GM23248 (cell line): ENCODE data around the gene HSD3B7. TPM values are rescaled to one million over a fixed set of nuclear protein-coding genes. Genes with fewer than 3 reads are reported as not detected.

Source experiments
- DNase-seq: peaks from one replicate; pipeline ENCODE4 v3.0.0-alpha.2; 2015
- H2AFZ ChIP-seq: fragments of 200-600 bp; sonication (generic); 2 replicates; pipeline ENCODE4 v1.6.1; 2016; ENCODE audit warnings: antibody characterized with exemption
- H3F3A ChIP-seq: fragments of 200-600 bp; sonication (generic); 2 replicates; pipeline ENCODE4 v1.6.1; 2016; ENCODE audit warnings: mild to moderate bottlenecking, antibody characterized with exemption, mixed run types; ENCODE audit not compliant: insufficient read depth
- H3K27ac ChIP-seq: fragments of 200-600 bp; sonication (generic); 2 replicates; pipeline ENCODE4 v1.5.1; 2016; ENCODE audit warnings: mild to moderate bottlenecking
- H3K27me3 ChIP-seq: fragments of 200-600 bp; sonication (generic); replicated peaks from 2 replicates; pipeline ENCODE4 v1.6.1; 2016; ENCODE audit warnings: mild to moderate bottlenecking; ENCODE audit not compliant: insufficient read depth
- H3K36me3 ChIP-seq: fragments of 200-600 bp; sonication (generic); 2 replicates; pipeline ENCODE4 v1.6.1; 2016; ENCODE audit warnings: low read depth, mild to moderate bottlenecking
- H3K4me1 ChIP-seq: fragments of 200-600 bp; sonication (generic); 2 replicates; pipeline ENCODE4 v1.6.1; 2016; ENCODE audit warnings: mild to moderate bottlenecking; ENCODE audit not compliant: insufficient read depth
- H3K4me2 ChIP-seq: fragments of 200-600 bp; sonication (generic); one replicate; pipeline ENCODE4 v1.6.1; 2016; ENCODE audit warnings: mild to moderate bottlenecking; ENCODE audit not compliant: unreplicated experiment
- H3K4me3 ChIP-seq: fragments of 200-600 bp; sonication (generic); 2 replicates; pipeline ENCODE4 v1.5.1; 2016; ENCODE audit warnings: mild to moderate bottlenecking
- H3K79me2 ChIP-seq: fragments of 200-600 bp; sonication (generic); 2 replicates; pipeline ENCODE4 v1.6.1; 2016; ENCODE audit warnings: mild to moderate bottlenecking; ENCODE audit not compliant: insufficient read depth
- H3K9ac ChIP-seq: fragments of 200-600 bp; sonication (generic); 2 replicates; pipeline ENCODE4 v1.6.1; 2016; ENCODE audit warnings: mild to moderate bottlenecking
- H3K9me2 ChIP-seq: fragments of 200-600 bp; sonication (generic); 2 replicates; pipeline ENCODE4 v1.6.1; 2016; ENCODE audit warnings: mixed run types, mild to moderate bottlenecking, moderate library complexity; ENCODE audit not compliant: insufficient read depth
- H3K9me3 ChIP-seq: fragments of 200-600 bp; sonication (generic); one replicate; pipeline ENCODE4 v1.6.1; 2017; ENCODE audit warnings: low read depth
- H4K20me1 ChIP-seq: fragments of 200-600 bp; sonication (generic); 2 replicates; pipeline ENCODE4 v1.6.0; 2016; ENCODE audit not compliant: insufficient read depth
- EZH2 ChIP-seq: fragments of 200-600 bp; sonication (generic); IDR thresholded peaks from 2 replicates; pipeline ENCODE4 v1.6.1; 2018; ENCODE audit warnings: antibody characterized with exemption, mild to moderate bottlenecking; ENCODE audit not compliant: insufficient read depth, poor library complexity, severe bottlenecking
- EZH2phosphoT487 ChIP-seq: fragments of 200-600 bp; sonication (generic); IDR thresholded peaks from 2 replicates; pipeline ENCODE4 v1.6.1; 2018; ENCODE audit warnings: antibody characterized with exemption, moderate library complexity, mild to moderate bottlenecking, low read depth; ENCODE audit not compliant: insufficient read depth
- WGBS, 2 experiments: methylation state at CpG; one replicate each; pipeline ENCODE4 v1.1.6; 2015 to 2017; ENCODE audit warnings: low lambda C conversion rate in 2 of 2, low coverage in 1 of 2; ENCODE audit errors: missing lambda C conversion rate in 2 of 2; 5-methylcytosine and 5-hydroxymethylcytosine counted together
- in situ Hi-C: fragments of 300-500 bp; cut with MboI; formaldehyde crosslinking; loops from 2 replicates; pipeline ENCODE4 v1.15.0; 2020
- polyA plus RNA-seq: library from polyadenylated mRNA; unstranded; fragments of >200 nt; fragmentation: Nextera tagmentation; extraction: Ambion mirVana; gene quantifications from 2 replicates; pipeline ENCODE4 v1.2.1, GENCODE V29; 2016
- total RNA-seq: library from RNA; depleted of rRNA; stranded (reverse); fragments of >200 nt; shearing (Covaris generic); gene quantifications from 2 replicates; pipeline ENCODE4 v1.2.3, GENCODE V29; 2014

HSD3B7 gene
- total and polyA plus RNA-seq, 2 experiments from 2014 or later, result 40.2 to 69.7 TPM

DNA sequence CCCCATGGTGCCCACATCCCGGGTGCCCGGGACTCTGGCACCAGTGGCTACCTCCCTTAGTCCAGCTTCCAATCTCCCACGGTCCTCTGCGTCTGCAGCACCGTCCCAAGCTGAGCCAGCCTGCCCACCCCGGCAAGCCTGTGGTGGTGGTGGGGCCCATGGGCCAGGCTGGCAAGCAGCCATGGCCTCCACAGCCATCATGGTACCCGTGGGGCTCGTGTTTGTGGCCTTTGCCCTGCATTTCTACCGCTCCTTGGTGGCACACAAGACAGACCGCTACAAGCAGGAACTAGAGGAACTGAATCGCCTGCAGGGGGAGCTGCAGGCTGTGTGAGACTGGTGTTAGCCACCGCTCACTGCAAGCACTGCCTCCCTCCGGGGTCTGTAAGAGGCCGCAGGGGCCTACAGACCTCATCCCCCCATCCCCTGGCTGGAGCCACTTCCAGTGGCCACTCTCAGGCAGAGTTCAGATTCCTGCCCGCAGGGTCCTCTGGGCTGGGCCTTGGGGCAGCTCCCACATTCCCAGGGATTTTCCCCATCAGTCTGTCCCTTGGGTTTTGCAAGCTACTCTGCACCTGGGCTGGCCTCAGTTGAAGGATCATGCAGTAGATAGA, 31.4 kb upstream of the HSD3B7 start:
- peaks cover 33% of the 10 kb centered on the region for H3F3A ChIP-seq
- no peak overlapping the region for H3K9ac ChIP-seq
- no peaks in the 10 kb centered on the region for H3K9me2 ChIP-seq
- H3K9me3 ChIP-seq, result no peaks in the 10 kb centered on the region
- peaks cover 17% of the 10 kb centered on the region for H3K4me1 ChIP-seq
- WGBS, 2 experiments, result 28% methylated on average over 15 of the region's 15 CpGs
- peak overlapping the region; percentile 5; the same call in 1 of the 2 replicates for H3K27ac ChIP-seq
- TF ChIP-seq EZH2phosphoT487, result no peak
- H3K4me3 ChIP-seq, result no peak overlapping the region
- no peaks in the 10 kb centered on the region for H4K20me1 ChIP-seq
- DNase-seq, result peak; percentile 85
- H2AFZ ChIP-seq, result no peak overlapping the region
- H3K36me3 ChIP-seq, result no peaks in the 10 kb centered on the region
- H3K79me2 ChIP-seq, result peaks cover 14% of the 10 kb centered on the region
- in situ Hi-C loops, result loop anchor here (25.0 kb wide), 2 partner anchors 759 to 934 kb away; a partner anchor contains a TSS
- no peak overlapping the region for H3K4me2 ChIP-seq
- no peaks in the 10 kb centered on the region for H3K27me3 ChIP-seq

DNA sequence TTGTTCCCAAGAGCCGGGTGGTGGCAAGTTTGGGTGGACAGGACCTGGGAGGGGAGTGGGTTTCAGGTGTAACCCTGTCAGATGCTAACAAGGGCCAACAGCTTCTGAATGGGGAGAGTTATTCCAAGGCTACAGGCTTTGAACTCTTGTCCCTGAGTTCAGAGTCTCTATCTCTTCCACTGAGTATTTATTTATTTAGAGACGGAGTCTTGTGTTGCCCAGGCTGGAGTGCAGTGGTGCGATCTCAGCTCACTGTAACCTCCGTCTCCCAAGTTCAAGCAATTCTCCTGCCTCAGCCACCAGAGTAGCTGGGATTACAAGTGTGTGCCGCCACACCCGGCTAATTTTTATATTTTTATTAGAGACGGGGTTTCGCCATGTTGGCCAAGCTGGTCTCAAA, 30.0 kb upstream of the HSD3B7 start:
- Histone ChIP-seq H3K9me3 (no peaks in the 10 kb centered on the region), H3K36me3 (peaks cover 1% of the 10 kb centered on the region; the same call in 1 of the 2 replicates), H4K20me1 (no peaks in the 10 kb centered on the region), H3K9ac (no peak overlapping the region), H3K27ac (no peak overlapping the region), H3K9me2 (no peaks in the 10 kb centered on the region), H3K27me3 (no peaks in the 10 kb centered on the region), H3K4me3 (no peak overlapping the region), H3K4me1 (peaks cover 21% of the 10 kb centered on the region), H3K79me2 (peaks cover 17% of the 10 kb centered on the region), H3K4me2 (no peak overlapping the region), H2AFZ (no peak overlapping the region), H3F3A (peaks cover 33% of the 10 kb centered on the region)
- no peak for DNase-seq
- 74 to 76% methylated on average over 8 of the region's 8 CpGs for WGBS, 2 experiments
- in situ Hi-C loops, result loop anchor here (25.0 kb wide), 2 partner anchors 757 to 932 kb away; a partner anchor contains a TSS
- TF ChIP-seq EZH2phosphoT487 (no peak), EZH2 (no peak)

DNA sequence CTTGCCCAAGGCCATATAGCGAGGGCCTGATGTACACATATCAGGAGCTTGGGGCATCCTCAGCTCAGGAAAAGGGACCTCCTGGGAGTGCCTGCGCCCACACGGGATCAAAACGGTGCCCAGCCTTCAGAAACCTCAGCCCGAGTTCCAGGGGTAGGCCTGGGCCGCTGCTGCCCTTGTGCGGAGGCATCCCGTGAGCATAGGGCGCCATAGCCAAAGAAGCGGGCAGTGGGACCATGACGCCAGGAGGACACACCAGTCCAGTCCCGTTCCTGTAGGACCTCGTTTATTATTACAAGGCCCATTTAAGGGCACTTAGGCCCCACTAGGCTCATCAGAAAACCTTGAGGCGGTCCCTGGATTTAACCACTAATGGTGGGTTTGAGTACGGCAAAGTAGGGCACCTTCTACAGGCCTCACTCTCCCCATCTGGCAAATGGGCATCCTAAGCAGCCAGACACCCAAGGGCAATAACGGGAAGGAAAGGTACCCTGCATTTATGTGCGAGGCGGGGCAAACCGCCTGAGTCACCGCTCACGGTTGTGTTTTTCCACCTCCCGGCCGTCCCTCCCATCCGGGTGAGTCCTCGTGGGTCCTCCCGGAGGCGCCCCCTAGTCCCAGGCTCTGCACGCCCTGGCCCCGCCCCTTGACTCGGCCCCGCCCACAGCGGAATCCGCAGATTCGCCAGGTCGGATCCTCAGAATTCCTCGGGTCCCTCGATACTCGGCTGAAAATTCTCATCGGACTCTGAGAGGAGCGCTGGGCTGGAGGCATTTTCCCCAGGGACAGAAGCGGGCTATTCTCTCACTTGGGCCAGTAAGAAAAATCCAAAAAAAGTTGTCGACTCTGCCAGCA, 28.2 kb upstream of the HSD3B7 start:
- peaks cover 7% of the 10 kb centered on the region for H3K4me1 ChIP-seq
- DNase-seq, result peak; percentile 95
- H4K20me1 ChIP-seq, result no peaks in the 10 kb centered on the region
- no peaks in the 10 kb centered on the region for H3K9me2 ChIP-seq
- peaks cover 19% of the 10 kb centered on the region for H3F3A ChIP-seq
- H2AFZ ChIP-seq, result peak overlapping the region; percentile 99
- peaks cover 13% of the 10 kb centered on the region; the same call in 1 of the 2 replicates for H3K36me3 ChIP-seq
- peak overlapping the region; percentile 100 for H3K27ac ChIP-seq
- peak overlapping the region; percentile 100 for H3K4me2 ChIP-seq
- 21 to 24% methylated on average over 37 to 38 of the region's 42 CpGs for WGBS, 2 experiments
- H3K9ac ChIP-seq, result peak overlapping the region; percentile 99
- no peaks in the 10 kb centered on the region for H3K9me3 ChIP-seq
- H3K27me3 ChIP-seq, result no peaks in the 10 kb centered on the region
- no peak for TF ChIP-seq EZH2
- TF ChIP-seq EZH2phosphoT487, result no peak
- in situ Hi-C loops, result loop anchor here (25.0 kb wide), 2 partner anchors 755 to 930 kb away; a partner anchor contains a TSS
- peaks cover 34% of the 10 kb centered on the region for H3K79me2 ChIP-seq
- peak overlapping the region; percentile 98 for H3K4me3 ChIP-seq

DNA sequence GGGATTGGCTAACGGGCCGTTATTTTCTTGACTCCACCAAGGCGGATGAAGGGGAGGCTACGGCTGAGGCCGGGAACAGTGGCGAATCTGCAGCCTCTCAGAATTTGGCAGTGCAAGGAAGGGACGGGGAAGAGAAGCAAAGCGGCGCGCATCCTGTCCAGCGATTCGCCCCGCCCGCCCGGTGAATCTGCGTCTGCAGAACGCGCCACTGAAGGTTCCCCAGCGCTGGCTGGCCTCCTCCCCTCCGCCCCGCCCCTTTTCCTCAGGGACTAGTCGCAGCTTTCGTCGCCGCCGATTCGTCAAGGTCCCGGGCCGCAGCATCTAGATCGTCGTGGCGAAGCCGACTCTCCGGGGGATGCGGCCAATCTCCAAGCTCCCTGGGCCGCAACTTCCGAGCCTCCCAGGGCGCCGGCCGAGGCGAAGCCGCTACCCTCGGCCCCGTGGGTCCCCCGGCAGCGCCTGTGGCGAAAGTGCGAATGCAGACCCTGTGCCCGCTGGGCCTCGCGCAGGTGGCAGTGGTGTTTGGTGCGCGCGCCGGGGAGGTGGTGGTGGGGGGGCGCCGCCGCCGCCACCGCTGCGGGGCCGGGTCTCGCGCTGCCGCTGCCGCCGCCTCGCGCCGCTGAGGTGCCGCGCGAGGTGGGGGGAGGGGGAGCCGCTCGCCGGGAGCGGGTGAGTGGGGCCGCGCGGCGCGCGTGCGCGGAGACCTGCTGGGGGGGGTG, 27.4 kb upstream of the HSD3B7 start, which contains the start of gene SETD1A:
TSS of gene SETD1A (plus strand) at position 299 of the 719 bp plus-strand sequence. CDS start 978 bp downstream, outside the sequence.
- DNase-seq, result peak; percentile 99
- H3K9me3 ChIP-seq, result no peaks in the 10 kb centered on the region
- 0 to 1% methylated on average over 41 to 81 of the region's 85 CpGs for WGBS, 2 experiments
- no peaks in the 10 kb centered on the region for H3K9me2 ChIP-seq
- H3K9ac ChIP-seq, result peak within 1 kb of the TSS; percentile 99
- TF ChIP-seq EZH2 (no peak), EZH2phosphoT487 (no peak)
- peaks cover 42% of the 10 kb centered on the region for H3K79me2 ChIP-seq
- no peaks in the 10 kb centered on the region for H4K20me1 ChIP-seq
- no peaks in the 10 kb centered on the region for H3K27me3 ChIP-seq
- peaks cover 13% of the 10 kb centered on the region for H3F3A ChIP-seq
- H3K36me3 ChIP-seq, result peaks cover 20% of the 10 kb centered on the region; the same call in 1 of the 2 replicates
- H3K4me3 ChIP-seq, result peak within 1 kb of the TSS; percentile 98
- H3K27ac ChIP-seq, result peak within 1 kb of the TSS; percentile 100
- in situ Hi-C loops, result loop anchor here (25.0 kb wide), 2 partner anchors 755 to 930 kb away; a partner anchor contains a TSS
- peaks cover 7% of the 10 kb centered on the region for H3K4me1 ChIP-seq
- H2AFZ ChIP-seq, result peak within 1 kb of the TSS; percentile 99
- H3K4me2 ChIP-seq, result peak within 1 kb of the TSS; percentile 100
